HG03108 (cell line): Measurements from ENCODE around the gene ZNF653.
A peak's percentile ranks its signal among the peaks of the same experiment; 100 is the strongest.

Source experiments
- ATAC-seq: cut with Tn5 transposase; IDR thresholded peaks from one replicate; pipeline ENCODE4 v1.9.1; 2021; ENCODE audit warnings: moderate library complexity; ENCODE audit not compliant: unreplicated experiment

ZNF653 gene

DNA sequence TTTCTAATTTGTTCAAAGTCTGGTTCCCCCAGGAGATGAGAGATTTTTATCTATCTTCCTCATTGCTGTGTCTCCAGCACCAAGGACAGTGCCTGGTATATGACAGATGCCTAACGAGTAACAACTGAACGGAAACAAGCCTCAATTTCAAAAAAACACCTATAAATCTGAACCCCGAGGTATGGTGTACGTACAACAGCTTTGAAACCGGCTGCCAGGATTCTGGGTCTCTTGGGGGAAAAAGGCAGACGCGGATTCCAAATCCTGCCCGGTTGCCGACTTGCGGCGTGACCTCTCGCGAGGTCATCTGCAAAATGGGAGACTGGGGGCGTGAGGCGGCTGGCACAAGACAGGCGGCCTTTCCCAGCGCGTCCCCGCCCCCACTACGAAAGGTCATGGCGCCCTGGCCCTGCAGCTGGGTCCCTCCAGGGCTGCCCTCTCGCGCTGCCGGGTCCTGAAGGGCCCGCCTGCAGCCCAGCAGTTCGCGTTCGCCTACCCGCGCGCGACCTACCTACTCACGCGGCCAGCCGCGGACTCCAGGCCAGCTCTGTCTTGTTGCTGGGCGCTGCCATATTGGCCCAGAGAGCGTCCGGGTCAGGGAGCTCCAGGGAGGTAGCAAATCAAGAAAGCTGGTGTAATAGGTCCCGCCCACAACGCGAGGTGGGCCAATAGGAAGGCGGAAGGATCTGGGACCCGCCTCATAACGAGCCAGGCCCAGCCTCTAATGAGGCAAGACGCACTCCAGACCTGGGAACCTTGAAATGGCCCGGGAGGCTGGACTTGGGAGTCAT is 23.1 kb upstream of the ZNF653 start, which contains the start of gene ECSIT:
TSS of gene ECSIT (minus strand) at position 584 of the 791 bp plus-strand sequence. CDS start 9,964 bp downstream, outside the sequence.
- ATAC-seq: peak; percentile 93

DNA sequence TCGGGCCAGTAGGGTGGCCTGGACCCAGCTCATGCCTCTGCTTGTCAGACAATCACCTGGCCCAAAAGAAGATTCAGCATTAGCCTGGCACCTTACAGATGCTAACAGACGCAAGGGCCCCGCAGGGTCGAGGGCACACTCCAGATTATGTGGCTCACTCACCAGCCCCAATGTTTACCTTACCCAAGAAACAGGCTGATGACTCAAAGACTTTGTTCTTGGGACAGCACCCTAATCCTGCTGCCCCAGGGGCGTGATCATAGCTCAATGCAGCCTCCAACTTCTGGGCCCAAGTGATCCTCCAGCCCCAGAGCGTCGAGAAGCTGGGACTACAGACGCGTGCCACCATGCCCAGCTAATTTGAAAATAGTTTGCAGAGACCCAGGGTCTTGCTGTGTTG is 13.5 kb upstream of the ZNF653 start:
- no peak for ATAC-seq

- ATAC-seq: no peak
These were observed 8.3 kb upstream of the ZNF653 start for GRCh38 chr19:11513946-11514345.

DNA sequence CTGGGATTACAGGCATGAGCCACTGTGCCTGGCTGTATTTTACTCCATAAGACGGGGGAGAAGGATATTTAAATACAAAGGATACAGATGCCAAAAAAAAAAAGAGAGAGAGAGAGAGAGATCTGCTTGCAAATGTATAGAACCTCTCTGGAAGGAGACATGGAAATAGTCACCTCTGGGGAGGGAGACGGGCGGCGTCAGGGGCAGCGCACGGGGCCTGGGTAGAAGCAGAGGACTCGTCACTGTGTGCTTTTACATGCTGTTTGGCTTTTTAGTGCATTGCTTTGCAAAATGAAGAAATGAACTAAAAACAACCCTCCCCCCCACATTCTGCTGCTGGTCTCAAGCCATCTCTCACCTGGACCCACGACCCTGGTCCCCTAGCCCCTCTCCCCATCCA is 4.8 kb upstream of the ZNF653 start:
- ATAC-seq: no peak

DNA sequence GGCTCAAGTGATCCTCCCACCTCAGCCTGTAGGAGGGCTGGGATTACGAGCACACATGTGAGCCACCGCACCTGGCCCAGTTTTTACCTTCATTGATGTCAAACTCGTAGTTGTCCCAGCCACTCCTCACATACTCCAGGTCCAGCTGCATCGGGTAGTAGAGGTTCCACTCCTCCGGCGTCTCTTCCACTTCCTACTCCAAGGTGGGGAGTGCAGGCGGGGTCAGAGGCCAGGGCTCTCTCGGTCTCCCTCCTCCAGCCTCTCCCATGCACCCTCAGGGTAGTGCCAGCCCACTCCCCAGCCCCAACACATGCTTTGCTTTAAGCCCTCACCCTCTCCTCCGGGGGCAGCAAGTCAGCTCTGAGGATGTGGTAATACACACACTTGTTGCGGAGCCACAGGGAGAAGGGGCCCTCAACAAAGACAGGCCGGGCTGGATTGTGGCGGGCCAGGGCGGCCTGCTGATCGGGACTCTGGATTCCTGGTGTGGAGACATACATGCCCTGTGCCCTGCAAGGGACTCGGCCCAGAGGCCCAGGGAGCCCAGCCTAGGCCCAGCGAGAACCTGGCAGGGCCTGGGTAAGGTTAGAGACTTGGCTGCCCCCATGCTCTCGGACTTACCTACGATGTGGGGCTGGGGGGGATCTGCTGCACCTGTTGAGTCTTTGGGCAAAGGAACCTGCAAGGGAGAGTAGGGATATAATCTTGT is 1.9 kb upstream of the ZNF653 start:
- no peak for ATAC-seq

GRCh38 chr19:11506967-11507366 is 1.3 kb upstream of the ZNF653 start:
- ATAC-seq: no peak

DNA sequence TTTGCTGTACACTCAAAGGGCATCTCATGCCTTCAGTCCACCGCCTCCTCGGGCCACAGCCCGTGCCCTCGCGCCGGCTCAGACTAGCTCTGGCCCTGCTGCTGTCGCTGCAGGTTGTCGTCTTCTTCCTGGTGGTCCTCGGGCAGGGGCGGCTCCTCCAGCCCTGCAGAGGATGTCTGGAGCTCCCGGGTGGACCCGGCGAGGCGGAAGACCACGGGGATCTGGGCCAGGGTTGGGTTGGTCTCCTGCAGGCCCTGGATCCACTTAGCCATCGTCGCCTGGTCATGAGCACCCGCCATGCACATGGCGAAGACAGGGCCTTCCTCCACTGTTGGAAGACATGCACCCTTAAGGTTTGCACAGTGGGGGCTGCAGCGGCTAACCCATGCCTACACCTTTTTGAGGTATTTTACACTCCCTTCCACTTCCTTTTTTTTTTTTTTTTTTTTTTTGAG is 489 bp upstream of the ZNF653 start:
- ATAC-seq: peak; percentile 7

- ATAC-seq: peak; percentile 94
These were observed 571 bp downstream of the ZNF653 start for GRCh38 chr19:11505032-11505503.

DNA sequence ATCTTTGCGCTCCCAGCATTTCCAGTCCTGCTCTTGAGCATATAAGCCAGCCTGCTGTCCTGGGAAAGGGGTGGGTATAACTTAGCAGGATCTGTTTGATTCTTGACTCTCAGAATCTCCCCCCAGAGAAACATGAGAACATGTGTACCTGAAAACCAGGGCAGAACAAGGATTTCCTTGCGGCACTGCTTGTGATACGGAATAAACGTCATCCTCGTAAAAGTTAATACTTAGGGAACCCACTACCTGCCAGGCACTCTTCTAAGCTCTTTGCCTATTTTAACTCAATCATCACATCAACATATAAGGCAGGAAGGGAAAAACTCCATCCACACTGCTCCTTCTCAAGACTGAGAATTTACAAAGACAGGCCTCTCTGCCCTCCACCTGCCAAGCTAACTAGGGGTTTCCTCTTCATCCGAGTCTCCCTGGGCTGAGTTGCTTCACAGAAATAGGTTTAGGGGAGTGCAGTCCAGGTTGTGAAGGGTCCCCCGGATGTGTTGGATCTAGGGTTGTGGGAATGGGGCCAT is 1.1 kb downstream of the ZNF653 start:
- no peak for ATAC-seq

- ATAC-seq: no peak
These were observed 5.7 kb downstream of the ZNF653 start for GRCh38 chr19:11499890-11500420.

DNA sequence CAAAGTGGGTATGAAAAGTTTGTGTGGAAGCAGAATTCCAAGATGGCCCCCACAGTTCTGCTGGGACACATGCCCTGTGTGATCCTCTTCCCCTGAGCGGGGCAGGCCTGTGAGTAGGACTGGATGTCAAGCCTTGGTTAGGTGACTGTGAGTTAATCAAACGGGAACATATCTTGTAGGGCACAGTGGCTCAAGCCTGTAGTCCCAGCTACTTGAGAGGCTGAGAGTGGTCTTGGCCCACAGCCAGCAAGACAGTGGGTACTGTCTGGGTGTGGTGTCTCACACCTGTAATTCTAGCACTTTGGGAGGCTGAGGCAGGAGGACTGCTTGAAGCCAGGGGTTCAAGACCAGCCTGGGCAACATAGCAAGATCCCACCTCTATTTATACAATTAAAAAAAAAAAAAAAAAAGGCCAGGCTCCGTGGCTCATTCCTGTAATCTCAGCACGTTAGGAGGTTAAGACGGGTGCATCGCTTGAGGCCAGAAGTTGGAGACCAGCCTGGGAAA is 6.4 kb downstream of the ZNF653 start:
- ATAC-seq: no peak

- ATAC-seq: no peak
These were observed 9.1 kb downstream of the ZNF653 start for GRCh38 chr19:11496391-11497163.

DNA sequence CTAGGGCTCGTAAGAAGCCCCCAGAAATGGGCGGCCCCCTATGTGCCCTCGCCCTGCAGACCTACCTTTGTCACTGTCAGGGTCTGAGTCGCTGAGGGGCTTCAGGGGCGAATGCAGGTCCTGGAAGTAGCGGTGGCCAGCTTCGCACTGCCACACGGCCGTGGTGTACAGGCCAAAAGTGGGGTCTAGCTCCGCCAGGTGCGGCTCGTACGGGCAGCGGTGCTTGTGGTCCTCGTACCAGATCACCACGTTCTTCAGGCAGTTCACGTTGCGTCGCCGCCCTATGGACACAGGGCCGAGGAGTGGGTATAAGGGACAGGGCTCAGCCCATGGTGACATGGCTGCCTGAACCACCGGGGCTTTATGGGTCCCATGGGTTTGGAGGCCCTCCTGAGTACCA is 9.8 kb downstream of the ZNF653 start:
- ATAC-seq: no peak

- ATAC-seq: no peak
These were observed 10.2 kb downstream of the ZNF653 start for GRCh38 chr19:11495481-11495880.

DNA sequence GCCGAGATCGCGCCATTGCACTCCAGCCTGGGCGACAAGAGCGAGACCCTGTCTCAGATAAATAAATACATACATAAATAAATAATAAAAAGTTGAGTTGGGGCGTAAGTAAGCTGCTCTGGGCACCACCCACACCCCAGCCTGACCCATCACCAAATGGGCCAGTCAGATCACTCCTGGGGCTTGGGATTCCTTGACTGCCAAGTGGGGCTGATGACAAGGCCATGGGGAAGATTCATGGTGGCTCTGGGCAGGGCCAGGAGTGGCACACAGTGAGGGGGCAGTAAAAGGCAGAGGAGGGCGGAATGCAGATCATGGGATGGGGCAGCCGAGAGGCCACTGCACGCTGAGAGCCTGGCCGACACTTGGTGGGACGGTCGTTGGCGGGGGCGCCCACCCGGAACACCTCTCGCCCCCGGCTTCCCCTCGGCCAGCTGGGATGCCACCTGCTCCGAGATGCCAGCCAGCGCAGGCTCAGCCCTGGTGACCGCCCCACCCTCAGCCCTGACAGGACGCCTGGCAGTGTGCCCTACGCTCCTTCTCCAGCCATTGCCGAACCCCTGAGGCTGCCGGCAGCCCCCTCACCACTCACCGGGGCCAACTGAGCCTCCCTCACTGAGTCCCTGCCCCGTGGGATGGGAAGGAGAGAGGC is 10.9 kb downstream of the ZNF653 start:
- no peak for ATAC-seq

DNA sequence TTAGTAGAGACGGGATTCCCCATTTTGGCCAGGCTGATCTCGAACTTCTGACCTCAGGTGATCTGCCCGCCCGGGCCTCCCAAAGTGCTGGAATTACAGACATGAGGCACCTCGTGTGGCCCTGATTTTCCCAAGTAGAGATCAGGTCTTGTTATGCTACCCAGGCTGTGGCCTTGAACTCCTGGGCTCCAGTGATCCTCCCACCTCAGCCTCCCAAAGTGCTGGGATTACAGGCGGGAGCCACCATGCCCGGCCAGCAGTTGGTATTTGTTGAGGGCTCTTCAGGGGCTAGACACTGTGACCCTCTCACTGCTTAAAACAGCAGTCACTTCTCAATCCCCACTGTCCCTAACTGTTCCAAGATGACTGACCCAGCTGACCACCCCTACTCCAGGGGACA is 16.3 kb downstream of the ZNF653 start:
- no peak for ATAC-seq

GRCh38 chr19:11486661-11487503 is 18.8 kb downstream of the ZNF653 start:
- ATAC-seq: no peak

GRCh38 chr19:11485245-11485837 is 20.3 kb downstream of the ZNF653 start:
- no peak for ATAC-seq
